A549 (cell line): ENCODE data around the gene MX2. TPM values are rescaled to one million over a fixed set of nuclear protein-coding genes. Genes with fewer than 3 reads are reported as not detected.
A peak's percentile ranks its signal among the peaks of the same experiment; 100 is the strongest.

Experiments
- ATAC-seq, 2 experiments: fragments of 200-7000 bp in 1 of 2; fragments of >200 bp in 1 of 2; cut with Nextera tagmentation in 1 of 2; cut with Tn5 transposase in 1 of 2; 3 replicates each; pipeline versions ENCODE4 v1.8.0 to v1.9.1; 2018 to 2020; ENCODE audit warnings: mild to moderate bottlenecking in 1 of 2, moderate library complexity in 1 of 2
- CTCF ChIA-PET: fragments of 300-600 bp; sonication (Branson Sonifier 250); formaldehyde crosslinking; extraction: SDS; loops from one replicate; lab custom pipeline; 2021; ENCODE audit warnings: antibody characterized with exemption, inconsistent platforms; lab: Yijun Ruan, JAX
- POLR2A ChIA-PET: fragments of 350-600 bp; formaldehyde crosslinking; extraction: SDS; loops from one replicate; lab custom pipeline; 2021; ENCODE audit warnings: antibody characterized with exemption, inconsistent platforms; lab: Yijun Ruan, JAX
- DNase-seq, 2 experiments: peaks; one replicate each; pipeline versions ENCODE4 v3.0.0 to v3.0.0-alpha.2; 2011 to 2016; ENCODE audit warnings: low read depth in 1 of 2, low spot score in 1 of 2
- FAIRE-seq: peaks from 2 replicates; lab custom pipeline; 2011; peaks lifted over from hg19 to GRCh38; lab: Jason Lieb, UNC
- H3K27ac ChIP-seq, 2 experiments: fragments of >200 bp; sonication (Bioruptor Twin); formaldehyde crosslinking; 3 replicates each; pipeline ENCODE4 v1.5.1; 2016 to 2017
- H3K4me1 ChIP-seq: fragments of >200 bp; sonication (Bioruptor Twin); formaldehyde crosslinking; 3 replicates; pipeline ENCODE4 v1.6.1; 2016
- H3K4me2 ChIP-seq: fragments of >200 bp; sonication (Bioruptor Twin); formaldehyde crosslinking; 3 replicates; pipeline ENCODE4 v1.6.1; 2016
- H3K4me3 ChIP-seq: fragments of >200 bp; sonication (Bioruptor Twin); formaldehyde crosslinking; 3 replicates; pipeline ENCODE4 v1.5.1; 2016
- H3K9me3 ChIP-seq: fragments of >200 bp; sonication (Bioruptor Twin); formaldehyde crosslinking; 3 replicates; pipeline ENCODE4 v1.6.1; 2016
- BHLHE40 ChIP-seq: IDR thresholded peaks from 2 replicates; pipeline ENCODE4 v1.6.1; 2012; ENCODE audit warnings: low read depth, low read length, inconsistent platforms
- CEBPB ChIP-seq, 2 experiments: fragments of >200 bp in 1 of 2; sonication (Bioruptor Twin) in 1 of 2; formaldehyde crosslinking in 1 of 2; IDR thresholded peaks; 2 replicates each; pipeline ENCODE4 v1.6.1; 2012 to 2016
- CHD2 ChIP-seq: fragments of 150-350 bp; IDR thresholded peaks from 2 replicates; pipeline ENCODE4 v1.6.1; 2014; ENCODE audit warnings: low read length; ENCODE audit not compliant: partially characterized antibody
- CHD4 ChIP-seq: fragments of 200-600 bp; sonication (generic); IDR thresholded peaks from 2 replicates; pipeline ENCODE4 v1.6.1; 2016; ENCODE audit warnings: antibody characterized with exemption, mild to moderate bottlenecking, borderline replicate concordance
- CTCF ChIP-seq: fragments of >200 bp; sonication (Bioruptor Twin); formaldehyde crosslinking; IDR thresholded peaks from 3 replicates; pipeline ENCODE4 v1.5.1; 2016
- EHMT2 ChIP-seq: fragments of 200-600 bp; sonication (generic); IDR thresholded peaks from 2 replicates; pipeline ENCODE4 v1.6.1; 2016; ENCODE audit warnings: antibody characterized with exemption, low read depth, mild to moderate bottlenecking, moderate library complexity
- ELK1 ChIP-seq: fragments of 150-350 bp; IDR thresholded peaks from 2 replicates; pipeline ENCODE4 v1.6.1; 2014; ENCODE audit warnings: low read depth, mild to moderate bottlenecking, low read length
- ESRRA ChIP-seq: fragments of 150-350 bp; IDR thresholded peaks from 2 replicates; pipeline ENCODE4 v1.6.1; 2014; ENCODE audit warnings: mild to moderate bottlenecking, low read length, borderline replicate concordance
- GATA3 ChIP-seq: IDR thresholded peaks from 2 replicates; pipeline ENCODE4 v1.6.1; 2012; ENCODE audit warnings: borderline replicate concordance
- HES2 ChIP-seq: fragments of >200 bp; sonication (Bioruptor Twin); formaldehyde crosslinking; IDR thresholded peaks from 2 replicates; pipeline ENCODE4 v1.6.1; 2016
- HEYL ChIP-seq: fragments of 250-450 bp; sonication (Bioruptor Pico); IDR thresholded peaks from 2 replicates; pipeline ENCODE4 v1.8.0; 2021; ENCODE audit warnings: mild to moderate bottlenecking, moderate library complexity
- MAX ChIP-seq: IDR thresholded peaks from 2 replicates; pipeline ENCODE4 v1.6.1; 2012
- NPAS2 ChIP-seq: fragments of 250-450 bp; sonication (Bioruptor Pico); IDR thresholded peaks from 2 replicates; pipeline ENCODE4 v1.8.0; 2022; ENCODE audit warnings: mild to moderate bottlenecking, moderate library complexity, borderline replicate concordance
- NR3C1 ChIP-seq: fragments of >200 bp; sonication (Bioruptor Twin); formaldehyde crosslinking; IDR thresholded peaks from 3 replicates; pipeline ENCODE4 v1.6.1; 2017
- RCOR1 ChIP-seq: fragments of 150-350 bp; IDR thresholded peaks from 2 replicates; pipeline ENCODE4 v1.6.1; 2014; ENCODE audit warnings: antibody characterized with exemption, low read length, low read depth
- REST ChIP-seq: fragments of 200-600 bp; sonication (generic); IDR thresholded peaks from 2 replicates; pipeline ENCODE4 v1.6.1; 2016; ENCODE audit warnings: antibody characterized with exemption, mild to moderate bottlenecking, moderate library complexity
- RNF2 ChIP-seq: fragments of 200-600 bp; sonication (generic); IDR thresholded peaks from 2 replicates; pipeline ENCODE4 v1.6.1; 2016; ENCODE audit warnings: low read depth, mild to moderate bottlenecking, antibody characterized with exemption, moderate library complexity, borderline replicate concordance
- SREBF2 ChIP-seq: fragments of 450-650 bp; IDR thresholded peaks from 2 replicates; pipeline ENCODE4 v1.6.1; 2014; ENCODE audit warnings: mild to moderate bottlenecking, moderate library complexity
- ZFP36 ChIP-seq: fragments of 450-650 bp; IDR thresholded peaks from 2 replicates; pipeline ENCODE4 v1.6.1; 2014; ENCODE audit warnings: borderline replicate concordance; ENCODE audit not compliant: partially characterized antibody
- ZSCAN20 ChIP-seq: fragments of 250-450 bp; sonication (Bioruptor Pico); IDR thresholded peaks from 2 replicates; pipeline ENCODE4 v1.8.0; 2022; ENCODE audit warnings: mild to moderate bottlenecking, moderate library complexity
- WGBS: methylation state at CpG from one replicate; pipeline ENCODE4 v1.1.6; 2017; ENCODE audit errors: missing lambda C conversion rate; 5-methylcytosine and 5-hydroxymethylcytosine counted together
- polyA plus RNA-seq, 4 experiments: library from polyadenylated mRNA; depleted of rRNA in 3 of 4; stranded (reverse); fragments of >200 nt; fragmentation: RNase III in 1 of 4; extraction: RNeasy Plus Mini Kit Qiagen cat#74134 plus additional on column Dnase treatment in 1 of 4; gene quantifications; 2 replicates in 3 of 4; 3 replicates in 1 of 4; pipeline ENCODE4 v1.2.3, GENCODE V29; 2011 to 2017

MX2 gene
- polyA plus RNA-seq, 2 of the 4 experiments (the other 2 are of a cell fraction), result not detected

- TF ChIP-seq NPAS2 (no peak), ZSCAN20 (no peak), BHLHE40 (no peak), HEYL (CRISPR knock-in tag) (no peak), MAX (no peak), RCOR1 (no peak), GATA3 (no peak), CTCF (no peak), NR3C1 (no peak), ESRRA (no peak), CEBPB (IDR thresholded peaks at IDR 0.05) (no peak), SREBF2 (no peak)
- Histone ChIP-seq H3K4me1 (no peaks in the 10 kb centered on the region), H3K9me3 (no peaks in the 10 kb centered on the region), H3K4me3 (no peak within 1 kb of the TSS), H3K27ac (no peak within 1 kb of the TSS), H3K4me2 (0 out of 3 replicates have a peak within 1 kb of the TSS, but pooled peaks have one; percentile 12)
- FAIRE-seq (no peak), ATAC-seq (no peak), DNase-seq (no peak)
- CTCF ChIA-PET, result no interaction called here
- POLR2A ChIA-PET, result no interaction called here
- 51% methylated on average over 10 of the region's 55 CpGs for WGBS
Measured at GRCh38 chr21:41316200-41317062, 45.4 kb upstream of the MX2 start, which contains the start of gene FAM3B. FAM3B (plus strand) TSS chr21:41316801; CDS start chr21:41316880, 79 bp downstream.

GRCh38 chr21:41317063-41317392 lies 44.8 kb upstream of the MX2 start:
- ATAC-seq (no peak), FAIRE-seq (no peak), DNase-seq (no peak)
- no peak overlapping the region for H3K27ac ChIP-seq
- TF ChIP-seq EHMT2 (no peak), HES2 (no peak), CHD4 (no peak), CHD2 (no peak), ZFP36 (no peak), ELK1 (no peak), RNF2 (no peak), REST (no peak)
- no peaks in the 10 kb centered on the region for H3K4me1 ChIP-seq
- WGBS, result 59% methylated on average over 11 of the region's 19 CpGs
- H3K4me2 ChIP-seq, result no peak overlapping the region
- CTCF ChIA-PET, result no interaction called here
- no peak overlapping the region for H3K4me3 ChIP-seq
- POLR2A ChIA-PET, result no interaction called here
- no peaks in the 10 kb centered on the region for H3K9me3 ChIP-seq
